GM12878 (cell line): ENCODE measurements around the gene HCN4. TPM values are rescaled to one million over a fixed set of nuclear protein-coding genes. Genes with fewer than 3 reads are reported as not detected.

Experiments
- ATAC-seq: fragments of 200-7000 bp; cut with Tn5 transposase; 3 replicates; pipeline ENCODE4 v1.9.1; 2020; ENCODE audit warnings: mild to moderate bottlenecking, moderate library complexity
- BruUV-seq: library from RNA; stranded (reverse); fragments of 400-500 nt; replicated peaks from 2 replicates; lab custom pipeline; 2021; lab: Mats Ljungman, UMichigan
- CTCF ChIA-PET: fragments of 300-600 bp; sonication (Branson Sonifier 250); formaldehyde crosslinking; extraction: SDS; loops from one replicate; lab custom pipeline; 2021; ENCODE audit warnings: inconsistent platforms; lab: Yijun Ruan, JAX
- POLR2A ChIA-PET: fragments of 350-600 bp; formaldehyde crosslinking; extraction: SDS; loops from one replicate; lab custom pipeline; 2021; ENCODE audit warnings: inconsistent platforms; lab: Charles Lee
- RAD21 ChIA-PET: fragments of 300-600 bp; sonication (Branson Sonifier 250); formaldehyde crosslinking; loops from one replicate; lab custom pipeline; 2023; ENCODE audit warnings: antibody characterized with exemption; ENCODE audit not compliant: unreplicated experiment; lab: Charles Lee
- SMC1A ChIA-PET: fragments of 300-600 bp; sonication (Branson Sonifier 250); formaldehyde crosslinking; loops from one replicate; lab custom pipeline; 2023; ENCODE audit not compliant: unreplicated experiment, uncharacterized antibody; lab: Charles Lee
- DNase-seq: peaks from one replicate; pipeline ENCODE4 v3.0.0-alpha.2; 2011; ENCODE audit warnings: low read depth, low spot score
- FAIRE-seq: peaks from 3 replicates; lab custom pipeline; 2011; peaks lifted over from hg19 to GRCh38; lab: Jason Lieb, UNC
- H2AFZ ChIP-seq: 2 replicates; pipeline ENCODE4 v1.6.0; 2011; ENCODE audit warnings: low read depth, low read length, control low read depth; ENCODE audit not compliant: control insufficient read depth
- H3K27ac ChIP-seq: 2 replicates; pipeline ENCODE4 v1.5.1; 2011; ENCODE audit warnings: control low read depth; ENCODE audit not compliant: control insufficient read depth, insufficient read depth
- H3K27me3 ChIP-seq, 2 experiments: replicated peaks in 1 of 2; 2 replicates each; pipeline versions ENCODE4 v1.6.0 to v1.6.1; 2011; ENCODE audit warnings: low read length in 1 of 2; ENCODE audit not compliant: control insufficient read depth in 2 of 2, insufficient read depth in 2 of 2
- H3K36me3 ChIP-seq, 2 experiments: 2 replicates each; pipeline ENCODE4 v1.5.1; 2011; ENCODE audit warnings: low read length in 1 of 2; ENCODE audit not compliant: control insufficient read depth in 2 of 2, insufficient read depth in 2 of 2
- H3K4me1 ChIP-seq: 2 replicates; pipeline ENCODE4 v1.6.1; 2011; ENCODE audit warnings: mild to moderate bottlenecking, low read length, moderate library complexity, mixed read lengths; ENCODE audit not compliant: control insufficient read depth, insufficient read depth
- H3K4me2 ChIP-seq: 2 replicates; pipeline ENCODE4 v1.6.0; 2011; ENCODE audit warnings: control low read depth; ENCODE audit not compliant: control insufficient read depth, insufficient read depth
- H3K4me3 ChIP-seq: fragments of 200-600 bp; sonication (generic); 2 replicates; pipeline ENCODE4 v1.5.1; 2016
- H3K79me2 ChIP-seq: 2 replicates; pipeline ENCODE4 v1.6.0; 2011; ENCODE audit warnings: low read length; ENCODE audit not compliant: control insufficient read depth, insufficient read depth
- H3K9ac ChIP-seq: 2 replicates; pipeline ENCODE4 v1.8.0; 2011; ENCODE audit warnings: low read length, control low read depth, mixed read lengths; ENCODE audit not compliant: control insufficient read depth, insufficient read depth
- H3K9me3 ChIP-seq: replicated peaks from 3 replicates; pipeline ENCODE4 v1.5.1; 2011; ENCODE audit warnings: mild to moderate bottlenecking, low read length; ENCODE audit not compliant: control insufficient read depth, insufficient read depth
- H4K20me1 ChIP-seq: 2 replicates; pipeline ENCODE4 v1.6.0; 2011; ENCODE audit not compliant: control insufficient read depth, insufficient read depth
- BHLHE40 ChIP-seq, 2 experiments: fragments of 450-650 bp in 1 of 2; IDR thresholded peaks; 2 replicates each; pipeline ENCODE4 v1.6.1; 2011 to 2017; ENCODE audit warnings: low read depth in 2 of 2, borderline replicate concordance in 1 of 2, improper control_type of control experiment in 1 of 2, low read length in 1 of 2, mild to moderate bottlenecking in 1 of 2
- E2F4 ChIP-seq: IDR thresholded peaks from 2 replicates; pipeline ENCODE4 v1.6.1; 2012; ENCODE audit warnings: low read depth, low read length, improper control_type of control experiment
- FOS ChIP-seq: IDR thresholded peaks from 3 replicates; pipeline ENCODE4 v1.6.1; 2011; ENCODE audit warnings: borderline replicate concordance; ENCODE audit not compliant: insufficient read length; ENCODE audit errors: extremely low read depth
- LARP7 ChIP-seq: fragments of 450-650 bp; IDR thresholded peaks from 2 replicates; pipeline ENCODE4 v1.6.1; 2017; ENCODE audit warnings: mild to moderate bottlenecking
- MTA3 ChIP-seq: IDR thresholded peaks from 2 replicates; pipeline ENCODE4 v1.6.1; 2012; ENCODE audit warnings: low read length, inconsistent platforms, borderline replicate concordance
- MYB ChIP-seq: fragments of 150-350 bp; IDR thresholded peaks from 2 replicates; pipeline ENCODE4 v1.6.1; 2014; ENCODE audit warnings: mild to moderate bottlenecking, low read depth, low read length, borderline replicate concordance
- NRF1 ChIP-seq: conservative IDR thresholded peaks from 2 replicates; pipeline ENCODE4 v1.6.1; 2011; ENCODE audit warnings: mild to moderate bottlenecking, low read depth, low read length, improper control_type of control experiment
- PBX3 ChIP-seq: IDR thresholded peaks from 2 replicates; pipeline ENCODE4 v1.6.1; 2011; ENCODE audit warnings: mild to moderate bottlenecking, low read depth, low read length, moderate library complexity; ENCODE audit not compliant: insufficient replicate concordance
- SP1 ChIP-seq: IDR thresholded peaks from one replicate; pipeline ENCODE4 v1.6.1; 2011; ENCODE audit warnings: low read depth, low read length
- ZNF207 ChIP-seq: fragments of 450-650 bp; IDR thresholded peaks from 2 replicates; pipeline ENCODE4 v1.6.1; 2014; ENCODE audit warnings: antibody characterized with exemption, mild to moderate bottlenecking, borderline replicate concordance
- ZNF384 ChIP-seq: IDR thresholded peaks from 2 replicates; pipeline ENCODE4 v1.6.1; 2012; ENCODE audit warnings: low read depth, mild to moderate bottlenecking, low read length, improper control_type of control experiment, borderline replicate concordance
- ZNF622 ChIP-seq: fragments of 450-650 bp; IDR thresholded peaks from 2 replicates; pipeline ENCODE4 v1.6.1; 2017; ENCODE audit warnings: mild to moderate bottlenecking, inconsistent platforms
- WGBS: methylation state at CpG from one replicate; pipeline ENCODE4 v1.1.6; 2016; ENCODE audit warnings: low lambda C conversion rate; ENCODE audit not compliant: insufficient replicate concordance, insufficient coverage; ENCODE audit errors: missing lambda C conversion rate; 5-methylcytosine and 5-hydroxymethylcytosine counted together
- in situ Hi-C: fragments of 300-500 bp; cut with MboI; formaldehyde crosslinking; loops from 9 replicates; pipeline ENCODE4 v1.14.3; 2018; ENCODE audit warnings: mixed read lengths
- intact Hi-C: fragments of 100-400 bp; cut with micrococcal nuclease; formaldehyde crosslinking; loops from one replicate; pipeline ENCODE4 v1.14.2; 2022; ENCODE audit not compliant: unreplicated experiment
- polyA plus RNA-seq, 11 experiments: library from polyadenylated mRNA; depleted of rRNA in 4 of 11; unstranded in 6 of 11; stranded (reverse) in 5 of 11; fragments of >200 nt; fragmentation: Nextera tagmentation in 4 of 11; fragmentation: Illumina TruSeq in 1 of 11; extraction: Ambion mirVana in 4 of 11; extraction: Trizol in 1 of 11; gene quantifications; 1 replicate in 1 of 11; 2 replicates in 10 of 11; pipeline versions ENCODE4 v1.2.1 to v1.2.3, GENCODE V29; 2011 to 2016; ENCODE audit warnings: inconsistent platforms in 2 of 11, missing spikeins in 2 of 11, low read depth in 1 of 11
- total RNA-seq, 4 experiments: library from RNA; depleted of rRNA in 3 of 4; stranded (reverse); fragments of >200 nt in 3 of 4; fragmentation: Illumina TruSeq in 1 of 4; extraction: Trizol in 1 of 4; gene quantifications; 2 replicates each; pipeline versions ENCODE4 v1.2.1 to v1.2.3, GENCODE V29; 2013 to 2021
- TF ChIP-seq, protein P1 (sequence below): IDR thresholded peaks from 2 replicates; pipeline ENCODE4 v1.6.1; 2012; ENCODE audit warnings: improper control_type of control experiment, low read depth, low read length; ENCODE audit not compliant: insufficient replicate concordance

HCN4 gene
- total and polyA plus RNA-seq, 10 of the 15 experiments (the other 5 are each of a cell fraction or from before 2014, with no cell fraction given): 0.03 to 0.10 TPM; not detected in 8

DNA sequence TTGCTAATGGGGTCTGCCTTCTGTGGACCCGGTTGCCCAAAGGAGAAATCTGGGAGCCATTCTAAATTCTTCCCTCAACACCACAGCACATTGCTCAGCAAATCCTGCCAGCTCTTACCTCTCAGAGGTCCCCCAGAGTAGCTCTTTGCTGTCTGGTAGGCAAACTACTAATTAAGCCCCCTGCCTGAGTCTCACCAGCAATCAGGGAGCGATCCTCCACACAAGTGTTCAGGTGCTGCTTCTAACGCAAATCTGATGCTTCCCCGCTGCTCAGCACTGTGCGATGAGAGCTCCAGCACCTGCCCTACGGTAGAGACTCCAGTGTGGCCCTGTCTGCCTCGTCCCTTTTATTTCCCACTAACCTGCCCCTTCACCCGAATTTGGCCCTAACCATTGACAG lies 60.5 kb downstream of the HCN4 start:
- in situ Hi-C loops: loop anchor here (10.0 kb wide), 1 partner anchor 386 kb away; no protein-coding TSS in a partner anchor

More for the DNA sequence above, 60.5 kb downstream of the HCN4 start:
- no peaks in the 10 kb centered on the region for H3K4me1 ChIP-seq
- ATAC-seq (no peak), DNase-seq (no peak), FAIRE-seq (no peak)
- ChIA-PET CTCF (interaction anchor here (0.6 to 2.1 kb wide), 3 partner anchors 326 to 453 kb away, joined by 3 to 4 read pairs (median 3); no protein-coding TSS in a partner anchor), SMC1A (no interaction called here), POLR2A (no interaction called here), RAD21 (interaction anchor here (0.9 kb wide), 1 partner anchor 328 kb away, joined by 3 read pairs; no protein-coding TSS in a partner anchor)
- no peaks in the 10 kb centered on the region for H4K20me1 ChIP-seq
- intact Hi-C loops: loop anchor here (5.0 kb wide), 2 partner anchors 249 to 329 kb away; no protein-coding TSS in a partner anchor
- TF ChIP-seq E2F4: no peak
- TF ChIP-seq PBX3: no peak
- TF ChIP-seq LARP7: no peak
- TF ChIP-seq MTA3: no peak
- TF ChIP-seq ZNF207: no peak
- no peak for TF ChIP-seq MYB
- TF ChIP-seq SP1: no peak
- TF ChIP-seq NRF1: no peak
- no peak for TF ChIP-seq ZNF622
- TF ChIP-seq BHLHE40 (IDR thresholded peaks at IDR 0.05; ENCODE audit: borderline replicate concordance in 1 of 2, low read depth in 2 of 2, low read length in 1 of 2): no peak
- TF ChIP-seq ZNF384: no peak
- no peak for TF ChIP-seq FOS
- TF ChIP-seq, protein P1, sequence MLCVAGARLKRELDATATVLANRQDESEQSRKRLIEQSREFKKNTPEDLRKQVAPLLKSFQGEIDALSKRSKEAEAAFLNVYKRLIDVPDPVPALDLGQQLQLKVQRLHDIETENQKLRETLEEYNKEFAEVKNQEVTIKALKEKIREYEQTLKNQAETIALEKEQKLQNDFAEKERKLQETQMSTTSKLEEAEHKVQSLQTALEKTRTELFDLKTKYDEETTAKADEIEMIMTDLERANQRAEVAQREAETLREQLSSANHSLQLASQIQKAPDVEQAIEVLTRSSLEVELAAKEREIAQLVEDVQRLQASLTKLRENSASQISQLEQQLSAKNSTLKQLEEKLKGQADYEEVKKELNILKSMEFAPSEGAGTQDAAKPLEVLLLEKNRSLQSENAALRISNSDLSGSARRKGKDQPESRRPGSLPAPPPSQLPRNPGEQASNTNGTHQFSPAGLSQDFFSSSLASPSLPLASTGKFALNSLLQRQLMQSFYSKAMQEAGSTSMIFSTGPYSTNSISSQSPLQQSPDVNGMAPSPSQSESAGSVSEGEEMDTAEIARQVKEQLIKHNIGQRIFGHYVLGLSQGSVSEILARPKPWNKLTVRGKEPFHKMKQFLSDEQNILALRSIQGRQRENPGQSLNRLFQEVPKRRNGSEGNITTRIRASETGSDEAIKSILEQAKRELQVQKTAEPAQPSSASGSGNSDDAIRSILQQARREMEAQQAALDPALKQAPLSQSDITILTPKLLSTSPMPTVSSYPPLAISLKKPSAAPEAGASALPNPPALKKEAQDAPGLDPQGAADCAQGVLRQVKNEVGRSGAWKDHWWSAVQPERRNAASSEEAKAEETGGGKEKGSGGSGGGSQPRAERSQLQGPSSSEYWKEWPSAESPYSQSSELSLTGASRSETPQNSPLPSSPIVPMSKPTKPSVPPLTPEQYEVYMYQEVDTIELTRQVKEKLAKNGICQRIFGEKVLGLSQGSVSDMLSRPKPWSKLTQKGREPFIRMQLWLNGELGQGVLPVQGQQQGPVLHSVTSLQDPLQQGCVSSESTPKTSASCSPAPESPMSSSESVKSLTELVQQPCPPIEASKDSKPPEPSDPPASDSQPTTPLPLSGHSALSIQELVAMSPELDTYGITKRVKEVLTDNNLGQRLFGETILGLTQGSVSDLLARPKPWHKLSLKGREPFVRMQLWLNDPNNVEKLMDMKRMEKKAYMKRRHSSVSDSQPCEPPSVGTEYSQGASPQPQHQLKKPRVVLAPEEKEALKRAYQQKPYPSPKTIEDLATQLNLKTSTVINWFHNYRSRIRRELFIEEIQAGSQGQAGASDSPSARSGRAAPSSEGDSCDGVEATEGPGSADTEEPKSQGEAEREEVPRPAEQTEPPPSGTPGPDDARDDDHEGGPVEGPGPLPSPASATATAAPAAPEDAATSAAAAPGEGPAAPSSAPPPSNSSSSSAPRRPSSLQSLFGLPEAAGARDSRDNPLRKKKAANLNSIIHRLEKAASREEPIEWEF: no peak
- H3K27ac ChIP-seq: no peak overlapping the region
- BruUV-seq: no TSS peak
- H3K9me3 ChIP-seq: no peaks in the 10 kb centered on the region
- H3K79me2 ChIP-seq: no peaks in the 10 kb centered on the region
- no peaks in the 10 kb centered on the region for H3K27me3 ChIP-seq
- no peak overlapping the region for H3K4me2 ChIP-seq
- H3K4me3 ChIP-seq: no peak overlapping the region
- no peaks in the 10 kb centered on the region for H3K36me3 ChIP-seq
- no peak overlapping the region for H3K9ac ChIP-seq
- no peak overlapping the region for H2AFZ ChIP-seq
- 36% methylated on average over 8 of the region's 8 CpGs for WGBS
